ENCODE measurements around the gene ANKRD23.

ANKRD23 gene

DNA sequence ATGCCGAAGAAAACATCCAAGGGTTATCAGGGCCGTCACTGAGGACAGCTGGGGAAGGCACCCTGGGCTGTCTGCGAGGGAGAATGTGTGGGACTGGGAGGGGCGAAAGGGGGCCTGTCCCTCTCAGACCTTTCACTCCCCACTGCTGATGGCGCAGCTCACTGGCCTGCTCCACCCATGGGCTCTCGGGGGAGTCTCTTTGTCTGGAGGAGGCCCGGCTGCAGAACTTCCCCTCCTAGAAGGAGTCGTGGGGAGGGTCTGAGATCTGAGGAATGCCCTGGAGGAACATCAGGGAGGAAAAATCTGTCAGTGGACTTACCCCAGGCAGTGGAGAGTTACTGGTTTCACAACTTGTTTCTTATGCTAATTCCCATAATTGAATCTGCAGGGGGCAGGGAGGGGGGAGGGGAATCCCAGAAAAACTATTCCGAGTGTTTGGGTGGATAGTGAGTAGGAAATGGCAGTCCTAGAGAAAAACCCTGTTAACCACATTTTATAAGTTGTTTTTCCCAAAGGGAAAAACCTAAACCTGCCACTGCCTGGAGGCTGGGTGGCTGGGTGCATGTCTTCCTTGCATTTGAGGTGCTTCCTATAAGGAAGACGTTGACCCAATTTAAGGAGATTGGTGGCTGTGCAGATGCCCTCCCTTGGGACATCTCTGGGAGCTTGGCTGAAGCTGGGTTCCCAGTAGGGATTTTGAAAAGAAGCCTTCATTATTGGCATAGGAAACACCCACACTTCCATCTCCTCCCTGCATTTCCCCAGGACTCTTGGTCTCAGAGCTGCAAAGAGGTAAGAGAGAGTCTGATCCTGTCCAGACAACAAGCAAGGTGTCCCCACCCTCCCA is 37.8 kb upstream of the ANKRD23 start:
- no peak overlapping the region for H3K4me3 ChIP-seq (ENCODE audit: low read depth, low read length)
- TF ChIP-seq, protein P1, sequence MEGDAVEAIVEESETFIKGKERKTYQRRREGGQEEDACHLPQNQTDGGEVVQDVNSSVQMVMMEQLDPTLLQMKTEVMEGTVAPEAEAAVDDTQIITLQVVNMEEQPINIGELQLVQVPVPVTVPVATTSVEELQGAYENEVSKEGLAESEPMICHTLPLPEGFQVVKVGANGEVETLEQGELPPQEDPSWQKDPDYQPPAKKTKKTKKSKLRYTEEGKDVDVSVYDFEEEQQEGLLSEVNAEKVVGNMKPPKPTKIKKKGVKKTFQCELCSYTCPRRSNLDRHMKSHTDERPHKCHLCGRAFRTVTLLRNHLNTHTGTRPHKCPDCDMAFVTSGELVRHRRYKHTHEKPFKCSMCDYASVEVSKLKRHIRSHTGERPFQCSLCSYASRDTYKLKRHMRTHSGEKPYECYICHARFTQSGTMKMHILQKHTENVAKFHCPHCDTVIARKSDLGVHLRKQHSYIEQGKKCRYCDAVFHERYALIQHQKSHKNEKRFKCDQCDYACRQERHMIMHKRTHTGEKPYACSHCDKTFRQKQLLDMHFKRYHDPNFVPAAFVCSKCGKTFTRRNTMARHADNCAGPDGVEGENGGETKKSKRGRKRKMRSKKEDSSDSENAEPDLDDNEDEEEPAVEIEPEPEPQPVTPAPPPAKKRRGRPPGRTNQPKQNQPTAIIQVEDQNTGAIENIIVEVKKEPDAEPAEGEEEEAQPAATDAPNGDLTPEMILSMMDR (IDR thresholded peaks at IDR 0.05; ENCODE audit: low read depth, low read length, missing control alignments) = no peak
- no peak for DNase-seq (ENCODE audit: low read depth)

DNA sequence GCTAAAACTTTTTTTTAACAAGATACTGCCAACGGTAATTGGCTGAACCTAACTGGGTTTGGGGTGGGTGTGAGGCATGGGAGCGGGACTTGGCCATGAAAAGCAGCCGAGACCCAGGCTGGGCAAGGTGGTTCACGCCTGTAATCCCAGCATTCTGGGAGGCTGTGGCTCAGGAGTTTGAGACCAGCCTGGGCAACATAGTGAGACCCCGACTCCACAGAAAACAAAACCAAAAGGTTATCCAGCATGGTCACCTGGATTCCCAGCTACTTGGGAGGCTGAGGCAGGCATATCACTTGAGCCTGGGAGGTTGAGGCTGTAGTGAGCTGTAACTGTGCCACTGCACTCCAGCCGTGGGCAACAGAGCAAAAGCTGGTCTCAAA is 37.1 kb upstream of the ANKRD23 start:
- TF ChIP-seq, protein P1 (IDR thresholded peaks at IDR 0.05; ENCODE audit: low read depth, low read length, missing control alignments) = no peak
- no peak overlapping the region for H3K4me3 ChIP-seq (ENCODE audit: low read depth, low read length)
- no peak for DNase-seq (ENCODE audit: low read depth)

DNA sequence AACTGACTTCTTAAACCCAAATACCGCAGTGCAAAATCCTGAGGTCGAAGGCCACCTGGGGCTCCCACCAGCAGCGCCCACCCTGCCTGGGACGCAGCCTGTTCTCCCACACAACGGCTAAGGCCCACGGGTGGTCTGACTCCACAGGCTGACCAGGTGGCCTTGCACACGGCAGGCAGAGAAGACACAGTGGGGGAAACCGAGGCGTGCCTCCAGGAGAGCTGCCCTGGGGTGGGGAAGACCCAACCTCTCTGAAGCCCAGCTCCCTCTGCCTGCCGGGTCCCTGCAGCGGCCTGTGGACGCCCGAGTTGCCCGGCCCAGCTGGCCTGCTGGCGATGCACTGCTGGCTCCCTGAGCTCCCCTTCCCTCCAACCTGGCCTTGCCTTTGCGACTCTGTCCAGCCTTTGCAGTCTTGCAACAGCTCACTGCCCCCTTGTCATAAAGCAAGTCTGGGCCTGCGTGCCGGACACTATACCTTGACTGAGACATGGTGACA is 35.8 kb upstream of the ANKRD23 start:
- DNase-seq (ENCODE audit: low read depth) = no peak
- TF ChIP-seq, protein P1 (IDR thresholded peaks at IDR 0.05; ENCODE audit: low read depth, low read length, missing control alignments) = no peak
- H3K4me3 ChIP-seq (ENCODE audit: low read depth, low read length) = no peak overlapping the region

- TF ChIP-seq, protein P1 (IDR thresholded peaks at IDR 0.05; ENCODE audit: low read depth, low read length, missing control alignments) = no peak
- H3K4me3 ChIP-seq (ENCODE audit: low read depth, low read length) = no peak overlapping the region
- DNase-seq (ENCODE audit: low read depth) = no peak
Observed at GRCh38 chr2:96878796-96879544, 35.1 kb upstream of the ANKRD23 start.

- no peak overlapping the region for H3K4me3 ChIP-seq (ENCODE audit: low read depth, low read length)
- TF ChIP-seq, protein P1 (IDR thresholded peaks at IDR 0.05; ENCODE audit: low read depth, low read length, missing control alignments) = no peak
- DNase-seq (ENCODE audit: low read depth) = no peak
Observed at GRCh38 chr2:96878171-96878570, 34.4 kb upstream of the ANKRD23 start.

DNA sequence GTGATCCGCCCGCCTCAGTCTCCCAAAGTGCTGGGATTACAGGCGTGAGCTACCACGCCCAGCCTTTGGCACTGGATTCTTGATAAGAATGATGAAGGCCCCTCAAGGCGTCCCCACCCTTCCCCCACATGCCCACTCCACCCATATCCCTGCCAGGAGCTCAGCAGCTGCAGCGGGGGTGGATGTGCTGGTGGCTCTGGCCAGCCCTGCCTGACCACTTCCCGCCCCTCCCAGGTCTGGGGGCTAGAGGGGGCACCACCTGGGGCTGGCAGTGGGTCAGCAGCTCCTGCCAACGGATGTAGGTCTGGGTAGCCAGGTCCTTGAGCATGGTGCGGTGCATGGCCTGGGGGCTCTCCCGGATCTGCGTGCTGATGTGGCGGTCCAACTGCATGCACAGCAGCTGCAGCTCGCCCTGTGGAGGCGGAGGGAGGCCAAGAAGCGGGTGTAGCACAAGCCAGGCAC is 33.8 kb upstream of the ANKRD23 start:
- TF ChIP-seq, protein P1 (IDR thresholded peaks at IDR 0.05; ENCODE audit: low read depth, low read length, missing control alignments) = no peak
- no peak overlapping the region for H3K4me3 ChIP-seq (ENCODE audit: low read depth, low read length)
- no peak for DNase-seq (ENCODE audit: low read depth)
